Measurements from ENCODE around the gene TRNP1.

DNA sequence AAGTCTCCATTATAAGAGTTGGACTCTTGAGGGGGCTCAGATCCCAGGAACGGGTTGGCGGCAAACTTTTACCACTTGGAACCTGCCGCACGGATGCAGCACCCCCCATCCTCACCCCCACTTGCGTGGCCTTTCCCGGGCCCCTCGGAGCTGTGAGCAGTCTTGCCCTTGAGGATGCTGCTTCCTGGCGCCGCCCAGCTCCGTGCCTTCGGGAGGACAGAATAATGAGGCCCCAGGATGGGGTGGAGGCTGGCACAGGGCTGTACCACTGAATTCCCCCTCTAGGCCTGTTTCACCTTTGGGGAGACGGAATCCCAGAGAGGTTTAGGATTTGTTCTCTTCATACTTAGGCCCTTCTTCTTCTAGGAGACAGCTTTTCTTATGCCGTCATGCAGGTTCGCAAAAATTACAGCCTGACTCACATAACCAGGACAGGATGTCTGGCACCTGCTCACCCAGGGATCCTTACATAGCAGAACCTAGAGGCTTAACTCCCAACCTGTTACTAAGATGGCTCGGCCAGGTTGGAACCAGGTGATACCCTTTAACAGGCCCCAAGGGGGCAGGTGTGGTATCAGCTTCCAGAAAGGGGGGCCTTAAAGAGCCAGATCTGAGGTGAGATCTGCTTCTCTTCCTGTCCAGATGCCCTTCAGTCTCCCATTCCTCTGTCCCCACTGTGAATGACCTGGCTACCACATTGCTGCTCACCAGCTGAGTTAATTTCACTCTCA, 1.5 kb downstream of the TRNP1 start:
- peak in 1 of 2 donors; percentile 18 for TF ChIP-seq POLR2AphosphoS5 (IDR thresholded peaks at IDR 0.05)
- TF ChIP-seq, protein P1, sequence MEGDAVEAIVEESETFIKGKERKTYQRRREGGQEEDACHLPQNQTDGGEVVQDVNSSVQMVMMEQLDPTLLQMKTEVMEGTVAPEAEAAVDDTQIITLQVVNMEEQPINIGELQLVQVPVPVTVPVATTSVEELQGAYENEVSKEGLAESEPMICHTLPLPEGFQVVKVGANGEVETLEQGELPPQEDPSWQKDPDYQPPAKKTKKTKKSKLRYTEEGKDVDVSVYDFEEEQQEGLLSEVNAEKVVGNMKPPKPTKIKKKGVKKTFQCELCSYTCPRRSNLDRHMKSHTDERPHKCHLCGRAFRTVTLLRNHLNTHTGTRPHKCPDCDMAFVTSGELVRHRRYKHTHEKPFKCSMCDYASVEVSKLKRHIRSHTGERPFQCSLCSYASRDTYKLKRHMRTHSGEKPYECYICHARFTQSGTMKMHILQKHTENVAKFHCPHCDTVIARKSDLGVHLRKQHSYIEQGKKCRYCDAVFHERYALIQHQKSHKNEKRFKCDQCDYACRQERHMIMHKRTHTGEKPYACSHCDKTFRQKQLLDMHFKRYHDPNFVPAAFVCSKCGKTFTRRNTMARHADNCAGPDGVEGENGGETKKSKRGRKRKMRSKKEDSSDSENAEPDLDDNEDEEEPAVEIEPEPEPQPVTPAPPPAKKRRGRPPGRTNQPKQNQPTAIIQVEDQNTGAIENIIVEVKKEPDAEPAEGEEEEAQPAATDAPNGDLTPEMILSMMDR (IDR thresholded peaks at IDR 0.05), result no peak
